ENCODE measurements around the gene TXNIP.

DNA sequence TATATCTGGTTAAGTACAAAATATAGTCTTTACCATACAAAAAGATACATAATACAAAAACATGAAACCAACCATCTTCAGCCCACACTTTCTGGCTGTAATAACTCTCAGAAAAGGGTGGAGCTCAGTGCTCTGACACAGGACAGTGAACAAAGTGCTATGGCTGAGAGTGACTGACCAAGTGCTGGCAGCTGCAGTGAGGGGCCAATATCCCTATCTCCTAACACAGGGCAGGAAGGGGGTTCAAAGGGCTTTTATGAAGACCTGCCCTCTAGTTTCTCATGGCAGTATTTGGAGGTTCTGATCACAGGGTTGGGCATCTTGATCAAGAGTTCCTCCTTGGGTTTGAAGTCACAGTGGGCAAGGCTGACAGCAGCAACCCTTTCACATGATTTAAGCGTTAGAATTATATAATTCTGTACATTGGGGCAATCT lies 3.9 kb downstream of the TXNIP start:
- no peak for TF ChIP-seq POLR2A (IDR thresholded peaks at IDR 0.05; ENCODE audit: borderline replicate concordance, extremely low read depth, insufficient read depth, insufficient read length)
- no peak for TF ChIP-seq EZH2 (IDR thresholded peaks at IDR 0.05)
